Transverse colon (tissue), 4 donors: Measurements from ENCODE around the gene RNFT2. TPM values are rescaled to one million over a fixed set of nuclear protein-coding genes. Genes with fewer than 3 reads are reported as not detected.

ENCODE experiments used
- DNase-seq: peaks from one replicate; pipeline ENCODE4 v3.0.0-alpha.2; 2019
- H3K27ac ChIP-seq, 4 donors: fragments of 200-600 bp; sonication (generic); 2 replicates each; pipeline ENCODE4 v1.5.1; 2016 to 2018; ENCODE audit warnings: inconsistent platforms in 4 of 4
- H3K27me3 ChIP-seq: fragments of 200-600 bp; sonication (generic); 2 replicates; pipeline ENCODE4 v1.5.1; 2017; ENCODE audit warnings: inconsistent platforms
- H3K36me3 ChIP-seq, 4 donors: fragments of 200-600 bp; sonication (generic); 2 replicates each; pipeline ENCODE4 v1.5.1; 2017 to 2019; ENCODE audit warnings: inconsistent platforms in 4 of 4
- H3K4me1 ChIP-seq, 4 donors: fragments of 200-600 bp; sonication (generic); 2 replicates each; pipeline ENCODE4 v1.5.1; 2017 to 2020; ENCODE audit warnings: inconsistent platforms in 4 of 4
- H3K4me3 ChIP-seq, 4 donors: fragments of 200-600 bp; sonication (generic); 1 replicate in 1 of 4; 2 replicates in 3 of 4; pipeline versions ENCODE4 v1.5.1 to v1.6.1; 2017 to 2019; ENCODE audit warnings: inconsistent platforms in 4 of 4
- H3K9me3 ChIP-seq, 2 donors: fragments of 200-600 bp; sonication (generic); 2 replicates each; pipeline ENCODE4 v1.5.1; 2017 to 2019; ENCODE audit warnings: inconsistent platforms in 2 of 2
- CTCF ChIP-seq, 5 experiments: fragments of 200-600 bp in 3 of 5; fragments of 450-650 bp in 2 of 5; sonication (generic) in 3 of 5; IDR thresholded peaks; 1 replicate in 2 of 5; 2 replicates in 3 of 5; pipeline ENCODE4 v1.5.1; 2016 to 2017; ENCODE audit warnings: antibody characterized with exemption in 5 of 5, inconsistent platforms in 3 of 5, mild to moderate bottlenecking in 2 of 5, moderate library complexity in 1 of 5
- EP300 ChIP-seq: sonication (generic); formaldehyde crosslinking; IDR thresholded peaks from one replicate; pipeline ENCODE4 v1.6.1; 2017; ENCODE audit warnings: antibody characterized with exemption, low read depth
- POLR2A ChIP-seq: fragments of 450-650 bp; IDR thresholded peaks from one replicate; pipeline ENCODE4 v1.6.1; 2016; ENCODE audit warnings: antibody characterized with exemption, mild to moderate bottlenecking, moderate library complexity
- POLR2AphosphoS5 ChIP-seq, 3 donors: sonication (generic); formaldehyde crosslinking; IDR thresholded peaks; one replicate each; pipeline ENCODE4 v1.6.1; 2016; ENCODE audit warnings: antibody characterized with exemption in 3 of 3
- WGBS, 2 donors: methylation state at CpG; one replicate each; pipeline ENCODE4 v1.1.5; 2018; ENCODE audit warnings: low coverage in 1 of 2; 5-methylcytosine and 5-hydroxymethylcytosine counted together
- in situ Hi-C, 4 donors: fragments of 200-750 bp; cut with MboI; loops; one replicate each; pipeline versions ENCODE4 v1.15.0 to v1.15.1; 2017; ENCODE audit warnings: low sequenced_read_pairs in 3 of 4, low pct_ligation_motif_present in 1 of 4, low pct_unique_long_range_greater_than_20kb in 1 of 4
- intact Hi-C: fragments of 100-400 bp; cut with DNase I; formaldehyde crosslinking; loops from one replicate; pipeline ENCODE4 v1.15.1; 2023; ENCODE audit warnings: low total_unique reads
- total RNA-seq, 4 donors: library from RNA; depleted of rRNA; stranded (reverse); fragments of >200 nt; gene quantifications; one replicate each; pipeline ENCODE4 v1.1.0, GENCODE V29; 2016

Gene RNFT2
- total RNA-seq, 4 donors from 2014 or later, result 0.20 to 1.1 (median 0.68) TPM; not detected in 1

- no peak for DNase-seq
- no peak overlapping the region for H3K4me3 ChIP-seq
- intact Hi-C loops, result no loop called here
- no peaks in the 10 kb centered on the region for H3K9me3 ChIP-seq
- 90 to 100% methylated on average over 1 to 3 of the region's 3 CpGs for WGBS, 2 donors
- H3K27me3 ChIP-seq, result no peaks in the 10 kb centered on the region
- H3K4me1 ChIP-seq, result no peaks in the 10 kb centered on the region
- H3K27ac ChIP-seq, result no peak overlapping the region
- no peaks in the 10 kb centered on the region for H3K36me3 ChIP-seq
- TF ChIP-seq POLR2AphosphoS5 (IDR thresholded peaks at IDR 0.05), result no peak
- in situ Hi-C loops, result no loop called here
Observed at GRCh38 chr12:116766746-116767145, 28.6 kb downstream of the RNFT2 start.

GRCh38 chr12:116771651-116772050 is 33.5 kb downstream of the RNFT2 start:
- no peaks in the 10 kb centered on the region for H3K36me3 ChIP-seq
- H3K4me3 ChIP-seq, result no peak overlapping the region
- no peaks in the 10 kb centered on the region for H3K4me1 ChIP-seq
- intact Hi-C loops (no loop called here), in situ Hi-C loops (no loop called here)
- H3K9me3 ChIP-seq, result no peaks in the 10 kb centered on the region
- 82 to 87% methylated on average over 7 to 8 of the region's 8 CpGs for WGBS, 2 donors
- TF ChIP-seq EP300 (no peak), POLR2A (no peak), POLR2AphosphoS5 (IDR thresholded peaks at IDR 0.05) (no peak), CTCF (IDR thresholded peaks at IDR 0.05) (no peak)
- no peaks in the 10 kb centered on the region for H3K27me3 ChIP-seq
- no peak for DNase-seq
- no peak overlapping the region for H3K27ac ChIP-seq

GRCh38 chr12:116773276-116773731 is 35.2 kb downstream of the RNFT2 start:
- H3K27ac ChIP-seq, result no peak overlapping the region
- in situ Hi-C loops, result no loop called here
- 40 to 63% methylated on average over 1 to 4 of the region's 4 CpGs for WGBS, 2 donors
- intact Hi-C loops, result no loop called here
- no peaks in the 10 kb centered on the region for H3K9me3 ChIP-seq
- H3K36me3 ChIP-seq, result no peaks in the 10 kb centered on the region
- H3K4me1 ChIP-seq, result no peaks in the 10 kb centered on the region
- H3K27me3 ChIP-seq, result no peaks in the 10 kb centered on the region
- no peak overlapping the region for H3K4me3 ChIP-seq
- no peak for DNase-seq
- TF ChIP-seq POLR2A, result no peak
- TF ChIP-seq CTCF (IDR thresholded peaks at IDR 0.05), result peak in 1 of 5 experiments; percentile 8
- no peak for TF ChIP-seq EP300
- no peak for TF ChIP-seq POLR2AphosphoS5 (IDR thresholded peaks at IDR 0.05)

GRCh38 chr12:116774020-116774419 is 35.9 kb downstream of the RNFT2 start:
- H3K4me1 ChIP-seq, result no peaks in the 10 kb centered on the region
- no peaks in the 10 kb centered on the region for H3K27me3 ChIP-seq
- H3K9me3 ChIP-seq, result no peaks in the 10 kb centered on the region
- H3K4me3 ChIP-seq, result no peak overlapping the region
- in situ Hi-C loops (no loop called here), intact Hi-C loops (no loop called here)
- WGBS, 2 donors, result 71 to 75% methylated on average over 4 of the region's 4 CpGs
- DNase-seq, result no peak
- TF ChIP-seq CTCF (IDR thresholded peaks at IDR 0.05) (no peak), EP300 (no peak), POLR2AphosphoS5 (IDR thresholded peaks at IDR 0.05) (no peak), POLR2A (no peak)
- H3K36me3 ChIP-seq, result no peaks in the 10 kb centered on the region
- no peak overlapping the region for H3K27ac ChIP-seq

- in situ Hi-C loops (no loop called here), intact Hi-C loops (no loop called here)
- no peak overlapping the region for H3K4me3 ChIP-seq
- H3K27ac ChIP-seq, result no peak overlapping the region
- no peaks in the 10 kb centered on the region for H3K36me3 ChIP-seq
- TF ChIP-seq POLR2AphosphoS5 (IDR thresholded peaks at IDR 0.05), result no peak
- TF ChIP-seq EP300, result no peak
- no peak for TF ChIP-seq POLR2A
- no peak for TF ChIP-seq CTCF (IDR thresholded peaks at IDR 0.05)
- H3K27me3 ChIP-seq, result no peaks in the 10 kb centered on the region
- no peaks in the 10 kb centered on the region for H3K9me3 ChIP-seq
- H3K4me1 ChIP-seq, result no peaks in the 10 kb centered on the region
- whole genome bisulfite sequencing, 2 donors, result 94% methylated on average over 1 of the region's 1 CpG; no CpG with 5 or more reads in 1 of the 2 donors
- no peak for DNase-seq
Observed at GRCh38 chr12:116777245-116777644, 39.1 kb downstream of the RNFT2 start.
